Naive thymus-derived CD4-positive, alpha-beta T cell (primary cell): Measurements from ENCODE around the gene ANK3. TPM values are rescaled to one million over a fixed set of nuclear protein-coding genes. Genes with fewer than 3 reads are reported as not detected.

Source experiments
- ATAC-seq: fragments of 150-1000 bp; cut with Tn5 transposase; 2 replicates; pipeline ENCODE4 v1.10.0; 2021; ENCODE audit warnings: mild to moderate bottlenecking, moderate library complexity
- CTCF ChIA-PET: fragments of 350-600 bp; sonication (Branson Sonifier 250); formaldehyde crosslinking; loops from one replicate; lab custom pipeline; 2021; ENCODE audit warnings: antibody characterized with exemption; lab: Charles Lee
- POLR2A ChIA-PET: fragments of 350-600 bp; sonication (Branson Sonifier 250); formaldehyde crosslinking; loops from one replicate; lab custom pipeline; 2021; ENCODE audit warnings: antibody characterized with exemption, inconsistent platforms; lab: Charles Lee
- DNase-seq, 9 donors: peaks; one replicate each; pipeline versions ENCODE4 v3.0.0 to v3.0.0-alpha.2; 2020 to 2022; ENCODE audit warnings: mixed read lengths in 1 of 9
- H3K27ac ChIP-seq: one replicate; pipeline ENCODE4 v1.7.0; 2013; ENCODE audit warnings: mild to moderate bottlenecking, low read depth, low read length, moderate library complexity
- H3K27me3 ChIP-seq, 2 donors: one replicate each; pipeline ENCODE4 v1.7.0; 2013; ENCODE audit warnings: low read length in 2 of 2, mild to moderate bottlenecking in 2 of 2, moderate library complexity in 2 of 2; ENCODE audit not compliant: control insufficient read depth in 2 of 2, insufficient read depth in 2 of 2
- H3K36me3 ChIP-seq, 3 experiments: 1 replicate in 2 of 3; 2 replicates in 1 of 3; pipeline ENCODE4 v1.7.0; 2013; ENCODE audit warnings: low read length in 3 of 3, mild to moderate bottlenecking in 3 of 3, moderate library complexity in 1 of 3; ENCODE audit not compliant: insufficient read depth in 3 of 3, control insufficient read depth in 2 of 3
- H3K4me1 ChIP-seq, 2 donors: one replicate each; pipeline ENCODE4 v1.7.0; 2013; ENCODE audit warnings: low read length in 2 of 2, mild to moderate bottlenecking in 2 of 2, moderate library complexity in 1 of 2; ENCODE audit not compliant: control insufficient read depth in 2 of 2, insufficient read depth in 2 of 2
- H3K4me3 ChIP-seq: 2 replicates; pipeline ENCODE4 v1.7.0; 2013; ENCODE audit warnings: mild to moderate bottlenecking, low read length
- H3K9me3 ChIP-seq, 3 experiments: 1 replicate in 2 of 3; 2 replicates in 1 of 3; pipeline ENCODE4 v1.7.0; 2013; ENCODE audit warnings: low read length in 3 of 3; ENCODE audit not compliant: control insufficient read depth in 2 of 3
- H3K27ac Mint-ChIP-seq, 9 donors: one replicate each; pipeline ENCODE4 v1.8.0; 2020 to 2022; ENCODE audit warnings: mixed read lengths in 9 of 9, mild to moderate bottlenecking in 8 of 9, moderate library complexity in 5 of 9, inconsistent platforms in 2 of 9
- H3K27me3 Mint-ChIP-seq, 5 donors: one replicate each; pipeline ENCODE4 v1.8.0; 2021 to 2022; ENCODE audit warnings: mixed read lengths in 5 of 5, mild to moderate bottlenecking in 1 of 5
- H3K36me3 Mint-ChIP-seq, 5 donors: one replicate each; pipeline ENCODE4 v1.8.0; 2020 to 2022; ENCODE audit warnings: mixed read lengths in 5 of 5, mild to moderate bottlenecking in 3 of 5, inconsistent platforms in 1 of 5
- H3K4me1 Mint-ChIP-seq, 7 donors: one replicate each; pipeline ENCODE4 v1.8.0; 2020 to 2022; ENCODE audit warnings: mixed read lengths in 7 of 7, mild to moderate bottlenecking in 3 of 7, inconsistent platforms in 1 of 7
- H3K4me3 Mint-ChIP-seq, 10 donors: one replicate each; pipeline ENCODE4 v1.8.0; 2020 to 2022; ENCODE audit warnings: mild to moderate bottlenecking in 10 of 10, mixed read lengths in 10 of 10, moderate library complexity in 6 of 10, inconsistent platforms in 2 of 10
- H3K9me3 Mint-ChIP-seq, 11 donors: one replicate each; pipeline ENCODE4 v1.8.0; 2020 to 2022; ENCODE audit warnings: mixed read lengths in 11 of 11, mild to moderate bottlenecking in 4 of 11, inconsistent platforms in 1 of 11, moderate library complexity in 1 of 11
- intact Hi-C, 2 donors: fragments of 100-400 bp; cut with micrococcal nuclease; formaldehyde crosslinking; loops; one replicate each; pipeline ENCODE4 v1.15.1; 2023
- polyA plus RNA-seq, 2 donors: library from polyadenylated mRNA; unstranded; fragments of 300-500 nt; fragmentation: Illumina TruSeq; gene quantifications; one replicate each; pipeline ENCODE4 v1.2.3, GENCODE V29; 2021
- total RNA-seq, 6 experiments: library from RNA in 5 of 6; stranded (reverse) in 5 of 6; gene quantifications; 1 replicate in 5 of 6; 2 replicates in 1 of 6; pipeline ENCODE4 v1.2.3 and lab custom pipeline; 2021 to 2026

Gene ANK3
- total and polyA plus RNA-seq, 7 experiments from 2014 or later: 23.9 to 72.9 (median 61.4) TPM

GRCh38 chr10:60021361-60021760, 368.3 kb downstream of the ANK3 start:
- Mint-ChIP-seq H3K27me3 (peaks cover 5 to 10% (median 8%) of the 10 kb centered on the region in 5 donors), H3K36me3 (no peaks in the 10 kb centered on the region), H3K4me3 (no peak overlapping the region), H3K9me3 (peaks cover 0 to 6% (median 0%) of the 10 kb centered on the region in 11 donors), H3K27ac (no peak overlapping the region), H3K4me1 (no peaks in the 10 kb centered on the region)
- H3K36me3 ChIP-seq: no peaks in the 10 kb centered on the region
- H3K4me3 ChIP-seq: no peak overlapping the region
- ChIA-PET POLR2A (interaction anchor here (0.6 kb wide), 1 partner anchor 748 kb away, joined by 3 read pairs; no protein-coding TSS in a partner anchor), CTCF (interaction anchor here (1.0 kb wide), 1 partner anchor 10 kb away, joined by 7 read pairs; no protein-coding TSS in a partner anchor)
- no peaks in the 10 kb centered on the region for H3K9me3 ChIP-seq
- no peak overlapping the region for H3K27ac ChIP-seq
- ATAC-seq (no peak), DNase-seq (no peak)
- intact Hi-C loops: no loop called here
- no peaks in the 10 kb centered on the region for H3K27me3 ChIP-seq
- H3K4me1 ChIP-seq: no peaks in the 10 kb centered on the region

- CTCF ChIA-PET: no interaction called here
- H3K9me3 Mint-ChIP-seq: peaks cover 0 to 4% (median 0%) of the 10 kb centered on the region in 11 donors
- intact Hi-C loops: no loop called here
- Histone ChIP-seq H3K27ac (no peak overlapping the region), H3K27me3 (no peaks in the 10 kb centered on the region), H3K4me3 (no peak overlapping the region), H3K9me3 (no peaks in the 10 kb centered on the region), H3K36me3 (no peaks in the 10 kb centered on the region), H3K4me1 (no peaks in the 10 kb centered on the region)
- H3K27ac Mint-ChIP-seq: no peak overlapping the region
- POLR2A ChIA-PET: no interaction called here
- H3K4me3 Mint-ChIP-seq: no peak overlapping the region
- no peak for DNase-seq
- H3K36me3 Mint-ChIP-seq: peaks cover 0 to 4% (median 0%) of the 10 kb centered on the region in 5 donors
- no peak for ATAC-seq
- no peaks in the 10 kb centered on the region for H3K4me1 Mint-ChIP-seq
- H3K27me3 Mint-ChIP-seq: peaks cover 6 to 23% (median 18%) of the 10 kb centered on the region in 5 donors
Observed at GRCh38 chr10:60016794-60017193, 372.9 kb downstream of the ANK3 start.

GRCh38 chr10:60009710-60010383, 379.8 kb downstream of the ANK3 start:
- Histone ChIP-seq H3K4me1 (no peaks in the 10 kb centered on the region), H3K27me3 (no peaks in the 10 kb centered on the region), H3K9me3 (no peaks in the 10 kb centered on the region), H3K4me3 (no peak overlapping the region), H3K27ac (no peak overlapping the region), H3K36me3 (no peaks in the 10 kb centered on the region)
- intact Hi-C loops: no loop called here
- no peak for DNase-seq
- H3K9me3 Mint-ChIP-seq: peaks cover 0 to 2% (median 0%) of the 10 kb centered on the region in 11 donors
- no peak for ATAC-seq
- H3K4me1 Mint-ChIP-seq: no peaks in the 10 kb centered on the region
- CTCF ChIA-PET: no interaction called here
- no peak overlapping the region for H3K4me3 Mint-ChIP-seq
- peak overlapping the region in 1 of 9 donors; percentile 42 for H3K27ac Mint-ChIP-seq
- H3K36me3 Mint-ChIP-seq: peaks cover 0 to 3% (median 0%) of the 10 kb centered on the region in 5 donors
- POLR2A ChIA-PET: no interaction called here
- H3K27me3 Mint-ChIP-seq: peaks cover 0 to 16% (median 9%) of the 10 kb centered on the region in 5 donors

GRCh38 chr10:60009276-60009675, 380.4 kb downstream of the ANK3 start:
- Histone ChIP-seq H3K4me1 (no peaks in the 10 kb centered on the region), H3K36me3 (no peaks in the 10 kb centered on the region), H3K27me3 (no peaks in the 10 kb centered on the region), H3K4me3 (no peak overlapping the region), H3K27ac (no peak overlapping the region), H3K9me3 (no peaks in the 10 kb centered on the region)
- Mint-ChIP-seq H3K36me3 (peaks cover 0 to 3% (median 0%) of the 10 kb centered on the region in 5 donors), H3K9me3 (peaks cover 0 to 2% (median 0%) of the 10 kb centered on the region in 11 donors), H3K4me1 (no peaks in the 10 kb centered on the region), H3K27me3 (peaks cover 0 to 16% (median 9%) of the 10 kb centered on the region in 5 donors), H3K27ac (no peak overlapping the region), H3K4me3 (no peak overlapping the region)
- ATAC-seq (no peak), DNase-seq (no peak)
- intact Hi-C loops: no loop called here
- ChIA-PET POLR2A (no interaction called here), CTCF (no interaction called here)

GRCh38 chr10:60008816-60009215, 380.9 kb downstream of the ANK3 start:
- intact Hi-C loops: no loop called here
- DNase-seq (no peak), ATAC-seq (no peak)
- ChIA-PET POLR2A (no interaction called here), CTCF (no interaction called here)
- Mint-ChIP-seq H3K27ac (no peak overlapping the region), H3K9me3 (no peaks in the 10 kb centered on the region), H3K36me3 (peaks cover 0 to 3% (median 0%) of the 10 kb centered on the region in 5 donors), H3K27me3 (peaks cover 0 to 16% (median 9%) of the 10 kb centered on the region in 5 donors), H3K4me1 (no peaks in the 10 kb centered on the region), H3K4me3 (no peak overlapping the region)
- Histone ChIP-seq H3K27ac (no peak overlapping the region), H3K36me3 (no peaks in the 10 kb centered on the region), H3K27me3 (no peaks in the 10 kb centered on the region), H3K9me3 (no peaks in the 10 kb centered on the region), H3K4me1 (no peaks in the 10 kb centered on the region), H3K4me3 (no peak overlapping the region)

- Histone ChIP-seq H3K9me3 (no peaks in the 10 kb centered on the region), H3K4me1 (no peaks in the 10 kb centered on the region), H3K4me3 (no peak overlapping the region), H3K27me3 (no peaks in the 10 kb centered on the region), H3K27ac (no peak overlapping the region), H3K36me3 (no peaks in the 10 kb centered on the region)
- DNase-seq (no peak), ATAC-seq (no peak)
- H3K27ac Mint-ChIP-seq: no peak overlapping the region
- intact Hi-C loops: no loop called here
- peaks cover 0 to 4% (median 0%) of the 10 kb centered on the region in 5 donors for H3K27me3 Mint-ChIP-seq
- no peak overlapping the region for H3K4me3 Mint-ChIP-seq
- H3K36me3 Mint-ChIP-seq: peaks cover 0 to 3% (median 0%) of the 10 kb centered on the region in 5 donors
- POLR2A ChIA-PET: no interaction called here
- H3K9me3 Mint-ChIP-seq: peaks cover 0 to 1% (median 0%) of the 10 kb centered on the region in 11 donors
- H3K4me1 Mint-ChIP-seq: peaks cover 0 to 5% (median 0%) of the 10 kb centered on the region in 7 donors
- CTCF ChIA-PET: interaction anchor here (0.6 kb wide), 1 partner anchor 373 kb away, joined by 3 read pairs; no protein-coding TSS in a partner anchor
Observed at GRCh38 chr10:60006062-60006461, 383.6 kb downstream of the ANK3 start.
